ENCODE measurements around the gene BEST4. TPM values are rescaled to one million over a fixed set of nuclear protein-coding genes. Genes with fewer than 3 reads are reported as not detected.
A peak's percentile ranks its signal among the peaks of the same experiment; 100 is the strongest.
"Not testable (repeated sequence)": the region's sequence is repeated elsewhere in the genome, so short reads cannot be mapped to it uniquely, and the experiment has no call there.

BEST4 gene
- total RNA-seq, 4 donors from 2014 or later = 0.32 TPM; not detected in 3

GRCh38 chr1:44799770-44800584 lies 12.0 kb upstream of the BEST4 start, which contains the start of gene PLK3:
Gene PLK3 (plus strand): TSS chr1:44800377. CDS start chr1:44800464, 87 bp downstream.
- in situ Hi-C loops (cut with MboI; ENCODE audit: low sequenced_read_pairs in 4 of 4) (loop anchor here in 1 of 4 donors (25.0 kb wide), 2 partner anchors 187 to 712 kb away; partner anchors contain the start of genes CCDC163, EIF2B3, MMACHC and PRDX1), intact Hi-C loops (cut with DNase I; ENCODE audit: low total_unique reads) (loop anchor here (2.0 kb wide), 1 partner anchor 19 kb away; no protein-coding TSS in a partner anchor)

GRCh38 chr1:44798481-44799365 lies 10.8 kb upstream of the BEST4 start:
- H3K4me3 ChIP-seq = no peak overlapping the region
- no peaks in the 10 kb centered on the region for H3K27me3 ChIP-seq
- H3K36me3 ChIP-seq = no peaks in the 10 kb centered on the region
- in situ Hi-C loops (cut with MboI; ENCODE audit: low sequenced_read_pairs in 4 of 4) = loop anchor here in 1 of 4 donors (25.0 kb wide), 2 partner anchors 189 to 714 kb away; partner anchors contain the start of genes CCDC163, EIF2B3, MMACHC and PRDX1
- no peak for DNase-seq
- peaks cover 16 to 30% of the 10 kb centered on the region in 2 donors for H3K4me1 ChIP-seq
- ATAC-seq = no peak
- H3K9me3 ChIP-seq = no peaks in the 10 kb centered on the region
- intact Hi-C loops (cut with DNase I; ENCODE audit: low total_unique reads) = no loop called here
- H3K27ac ChIP-seq = peak overlapping the region; percentile 91 to 99 (median 95)
- TF ChIP-seq POLR2A (IDR thresholded peaks at IDR 0.05) = no peak
- TF ChIP-seq, protein P1, sequence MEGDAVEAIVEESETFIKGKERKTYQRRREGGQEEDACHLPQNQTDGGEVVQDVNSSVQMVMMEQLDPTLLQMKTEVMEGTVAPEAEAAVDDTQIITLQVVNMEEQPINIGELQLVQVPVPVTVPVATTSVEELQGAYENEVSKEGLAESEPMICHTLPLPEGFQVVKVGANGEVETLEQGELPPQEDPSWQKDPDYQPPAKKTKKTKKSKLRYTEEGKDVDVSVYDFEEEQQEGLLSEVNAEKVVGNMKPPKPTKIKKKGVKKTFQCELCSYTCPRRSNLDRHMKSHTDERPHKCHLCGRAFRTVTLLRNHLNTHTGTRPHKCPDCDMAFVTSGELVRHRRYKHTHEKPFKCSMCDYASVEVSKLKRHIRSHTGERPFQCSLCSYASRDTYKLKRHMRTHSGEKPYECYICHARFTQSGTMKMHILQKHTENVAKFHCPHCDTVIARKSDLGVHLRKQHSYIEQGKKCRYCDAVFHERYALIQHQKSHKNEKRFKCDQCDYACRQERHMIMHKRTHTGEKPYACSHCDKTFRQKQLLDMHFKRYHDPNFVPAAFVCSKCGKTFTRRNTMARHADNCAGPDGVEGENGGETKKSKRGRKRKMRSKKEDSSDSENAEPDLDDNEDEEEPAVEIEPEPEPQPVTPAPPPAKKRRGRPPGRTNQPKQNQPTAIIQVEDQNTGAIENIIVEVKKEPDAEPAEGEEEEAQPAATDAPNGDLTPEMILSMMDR (IDR thresholded peaks at IDR 0.05 in 4 of 5, conservative IDR thresholded peaks at IDR 0.05 in 1 of 5) = no peak

More at GRCh38 chr1:44799770-44800584, 12.0 kb upstream of the BEST4 start, which contains the start of gene PLK3:
- DNase-seq (peak; percentile 97), ATAC-seq (peak; percentile 94)
- peak within 1 kb of the TSS; percentile 91 to 99 (median 95) for H3K27ac ChIP-seq
- H3K4me1 ChIP-seq = peaks cover 16 to 32% of the 10 kb centered on the region in 2 donors
- H3K27me3 ChIP-seq = no peaks in the 10 kb centered on the region
- no peaks in the 10 kb centered on the region for H3K9me3 ChIP-seq
- H3K36me3 ChIP-seq = peaks cover 0 to 10% of the 10 kb centered on the region in 2 donors
- peak within 1 kb of the TSS; percentile 71 to 81 (median 76) for H3K4me3 ChIP-seq
- TF ChIP-seq, protein P1 (IDR thresholded peaks at IDR 0.05 in 4 of 5, conservative IDR thresholded peaks at IDR 0.05 in 1 of 5) = peak; percentile 87 to 96 (median 94)
- TF ChIP-seq POLR2A (IDR thresholded peaks at IDR 0.05) = peak; percentile 95 to 98

DNA sequence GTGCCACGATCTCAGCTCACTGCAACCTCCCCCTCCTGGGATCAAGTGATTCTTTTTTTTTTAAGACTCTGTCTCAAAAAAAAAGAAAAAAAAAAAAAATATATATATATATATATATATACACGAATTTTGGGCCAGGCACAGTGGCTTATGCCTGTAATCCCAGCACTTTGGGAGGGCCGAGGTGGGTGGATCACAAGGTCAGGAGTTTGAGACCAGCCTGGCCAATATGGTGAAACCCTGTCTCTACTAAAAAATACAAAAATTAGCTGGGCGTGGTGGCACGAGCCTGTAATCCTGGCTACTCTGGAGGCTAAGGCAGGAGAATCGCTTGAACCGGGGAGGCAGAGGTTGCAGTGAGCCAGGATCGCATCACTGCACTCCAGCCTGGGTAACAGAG lies 9.9 kb upstream of the BEST4 start:
- in situ Hi-C loops (cut with MboI; ENCODE audit: low sequenced_read_pairs in 4 of 4) = loop anchor here in 1 of 4 donors (25.0 kb wide), 2 partner anchors 189 to 714 kb away; partner anchors contain the start of genes CCDC163, EIF2B3, MMACHC and PRDX1
- H3K27me3 ChIP-seq; H3K36me3 ChIP-seq; H3K4me3 ChIP-seq; ATAC-seq; intact Hi-C loops (cut with DNase I; ENCODE audit: low total_unique reads); H3K9me3 ChIP-seq: not testable (repeated sequence)
- DNase-seq = peak in 1 of 2 donors; percentile 9
- Histone ChIP-seq H3K27ac (peak overlapping the region in 1 of 4 donors; percentile 99), H3K4me1 (peaks cover 16 to 21% of the 10 kb centered on the region in 2 donors)

DNA sequence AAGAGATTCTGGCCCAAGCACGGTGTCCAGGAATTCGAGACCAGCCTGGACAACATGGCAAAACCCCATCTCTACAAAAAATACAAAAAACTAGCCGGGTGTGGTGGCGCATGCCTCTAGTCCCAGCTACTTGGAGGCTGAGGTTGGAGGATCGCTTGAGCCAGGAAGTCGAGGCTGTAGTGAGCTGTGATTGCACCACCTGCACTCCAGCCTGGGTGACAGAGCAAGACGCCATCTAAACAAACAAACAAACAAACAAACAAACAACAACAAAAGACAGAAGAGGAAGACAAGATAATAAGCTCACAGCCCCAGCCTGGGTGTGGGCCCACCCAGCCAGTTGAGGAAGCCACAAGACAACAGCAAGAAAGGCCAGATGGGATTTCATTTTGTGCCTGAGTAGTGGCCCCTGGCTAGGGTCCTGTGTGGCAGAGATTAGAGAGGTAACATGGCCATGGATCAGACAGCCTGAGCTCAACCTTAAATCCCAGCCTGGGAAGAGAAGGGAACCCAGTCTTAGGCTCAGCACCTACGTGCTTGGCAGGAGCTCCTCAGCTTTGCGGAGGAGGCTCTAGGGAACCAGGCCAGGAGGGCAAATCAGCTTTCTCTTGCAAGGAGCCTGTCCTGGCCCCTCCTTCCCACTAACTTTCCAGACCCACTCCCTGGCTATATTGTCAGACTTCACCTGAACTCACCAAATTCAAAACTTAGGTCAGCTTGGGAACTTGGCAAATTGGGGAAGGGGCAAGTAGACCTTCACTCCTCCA lies 4.9 kb upstream of the BEST4 start:
- H3K4me3 ChIP-seq = no peak overlapping the region
- H3K27me3 ChIP-seq = no peaks in the 10 kb centered on the region
- DNase-seq (no peak), ATAC-seq (no peak)
- no peaks in the 10 kb centered on the region for H3K9me3 ChIP-seq
- H3K36me3 ChIP-seq = no peaks in the 10 kb centered on the region
- peaks cover 0 to 3% of the 10 kb centered on the region in 2 donors for H3K4me1 ChIP-seq
- in situ Hi-C loops (cut with MboI; ENCODE audit: low sequenced_read_pairs in 4 of 4) = loop anchor here in 1 of 4 donors (25.0 kb wide), 2 partner anchors 194 to 719 kb away; partner anchors contain the start of genes CCDC163, EIF2B3, MMACHC and PRDX1
- no peak overlapping the region for H3K27ac ChIP-seq
- intact Hi-C loops (cut with DNase I; ENCODE audit: low total_unique reads) = no loop called here
- TF ChIP-seq POLR2A (IDR thresholded peaks at IDR 0.05) = no peak
- TF ChIP-seq, protein P1 (IDR thresholded peaks at IDR 0.05 in 4 of 5, conservative IDR thresholded peaks at IDR 0.05 in 1 of 5) = no peak
